LoVo (cell line): ENCODE data around the gene NOXRED1.
"Not testable (repeated sequence)": the region's sequence is repeated elsewhere in the genome, so short reads cannot be mapped to it uniquely, and the experiment has no call there.

Source experiments
- DNase-seq: peaks from one replicate; pipeline ENCODE4 v3.0.0-alpha.2; 2016; ENCODE audit warnings: low spot score

Gene NOXRED1

GRCh38 chr14:77423423-77423822, at the start of gene NOXRED1:
Gene NOXRED1 (minus strand): TSS chr14:77423523. CDS start chr14:77422889, 634 bp downstream.
- DNase-seq = no peak

- DNase-seq = peak; percentile 58
These were observed 47.0 kb upstream of the NOXRED1 start for GRCh38 chr14:77470224-77470870.

GRCh38 chr14:77469539-77469938, 46.2 kb upstream of the NOXRED1 start:
- no peak for DNase-seq

- no peak for DNase-seq
These were observed 45.8 kb upstream of the NOXRED1 start for GRCh38 chr14:77469067-77469505.

- no peak for DNase-seq
These were observed 44.5 kb upstream of the NOXRED1 start for GRCh38 chr14:77467801-77468200.

GRCh38 chr14:77459072-77459723, 35.9 kb upstream of the NOXRED1 start:
- DNase-seq = peak; percentile 37

GRCh38 chr14:77458249-77458950, 35.1 kb upstream of the NOXRED1 start:
- DNase-seq = peak; percentile 34

- peak; percentile 98 for DNase-seq
These were observed 34.4 kb upstream of the NOXRED1 start, which contains the start of the genes AHSA1 and VIPAS39 for GRCh38 chr14:77457522-77458248. Gene AHSA1 (plus strand): TSS chr14:77458093. CDS start chr14:77458190, 97 bp downstream. Gene VIPAS39 (minus strand): TSS chr14:77457601. CDS start chr14:77454102, 3,499 bp downstream.

GRCh38 chr14:77457115-77457521, 33.8 kb upstream of the NOXRED1 start:
- DNase-seq = peak; percentile 2

- DNase-seq = no peak
These were observed 32.8 kb upstream of the NOXRED1 start for GRCh38 chr14:77455966-77456640.

- no peak for DNase-seq
These were observed 18.9 kb upstream of the NOXRED1 start for GRCh38 chr14:77442196-77442595.

GRCh38 chr14:77439861-77440260, 16.5 kb upstream of the NOXRED1 start:
- DNase-seq = no peak

GRCh38 chr14:77438596-77438995, 15.3 kb upstream of the NOXRED1 start:
- DNase-seq = no peak

- DNase-seq = no peak
These were observed 12.7 kb upstream of the NOXRED1 start for GRCh38 chr14:77436042-77436441.

- DNase-seq = no peak
These were observed 3.1 kb upstream of the NOXRED1 start for GRCh38 chr14:77426396-77426795.

- no peak for DNase-seq
These were observed 1.5 kb upstream of the NOXRED1 start for GRCh38 chr14:77424862-77425261.

- DNase-seq = no peak
These were observed 2.1 kb downstream of the NOXRED1 start for GRCh38 chr14:77421201-77421600.

- DNase-seq = no peak
These were observed 6.5 kb downstream of the NOXRED1 start for GRCh38 chr14:77416836-77417235.

- not testable (repeated sequence) for DNase-seq
These were observed 7.2 kb downstream of the NOXRED1 start for GRCh38 chr14:77416098-77416497.

GRCh38 chr14:77415403-77416030, 7.8 kb downstream of the NOXRED1 start:
- not testable (repeated sequence) for DNase-seq

- DNase-seq = no peak
These were observed 14.2 kb downstream of the NOXRED1 start for GRCh38 chr14:77409131-77409533.
